SW480 (cell line): Measurements from ENCODE around the gene ZNF30.
"Not testable (repeated sequence)": the region's sequence is repeated elsewhere in the genome, so short reads cannot be mapped to it uniquely, and the experiment has no call there.

Experiments
- DNase-seq: peaks from one replicate; pipeline ENCODE4 v3.0.0-alpha.2; 2016; ENCODE audit warnings: low spot score

The ZNF30 gene

GRCh38 chr19:34985249-34986022 is 58.7 kb downstream of the ZNF30 start:
- no peak for DNase-seq

- DNase-seq, result no peak
Measured at GRCh38 chr19:34988119-34988518, 61.4 kb downstream of the ZNF30 start.

- DNase-seq, result no peak
Measured at GRCh38 chr19:34989298-34989697, 62.6 kb downstream of the ZNF30 start.

- DNase-seq, result no peak
Measured at GRCh38 chr19:34990578-34991192, 64.0 kb downstream of the ZNF30 start.

GRCh38 chr19:34991542-34992333 is 65.0 kb downstream of the ZNF30 start:
- DNase-seq, result no peak

- DNase-seq, result not testable (repeated sequence)
Measured at GRCh38 chr19:34992582-34992981, 65.9 kb downstream of the ZNF30 start.

- no peak for DNase-seq
Measured at GRCh38 chr19:34994286-34994642, 67.6 kb downstream of the ZNF30 start.
